Spinal cord (tissue), 10 donors: ENCODE measurements around the gene CLP1. TPM values are rescaled to one million over a fixed set of nuclear protein-coding genes. Genes with fewer than 3 reads are reported as not detected.
A peak's percentile ranks its signal among the peaks of the same experiment; 100 is the strongest.
"Not testable (repeated sequence)": the region's sequence is repeated elsewhere in the genome, so short reads cannot be mapped to it uniquely, and the experiment has no call there.

ENCODE experiments used
- DNase-seq, 6 donors: peaks; one replicate each; pipeline versions ENCODE4 v3.0.0 to v3.0.0-alpha.2; 2013 to 2015; ENCODE audit warnings: low spot score in 6 of 6, low read depth in 4 of 6
- H3K27ac ChIP-seq: one replicate; pipeline ENCODE4 v1.5.1; 2013; ENCODE audit warnings: low read depth, low read length, control low read depth
- H3K27me3 ChIP-seq: one replicate; pipeline ENCODE4 v1.6.1; 2013; ENCODE audit warnings: low read length; ENCODE audit not compliant: control insufficient read depth, insufficient read depth
- H3K36me3 ChIP-seq: one replicate; pipeline ENCODE4 v1.6.1; 2013; ENCODE audit warnings: low read length; ENCODE audit not compliant: control insufficient read depth, insufficient read depth
- H3K4me1 ChIP-seq: one replicate; pipeline ENCODE4 v1.6.1; 2013; ENCODE audit warnings: low read length; ENCODE audit not compliant: control insufficient read depth, insufficient read depth
- H3K4me3 ChIP-seq: one replicate; pipeline ENCODE4 v1.5.1; 2013; ENCODE audit warnings: low read depth, low read length, control low read depth
- H3K9me3 ChIP-seq: one replicate; pipeline ENCODE4 v1.6.1; 2013; ENCODE audit warnings: low read length; ENCODE audit not compliant: control insufficient read depth, insufficient read depth
- WGBS: methylation state at CpG from one replicate; pipeline ENCODE4 v1.1.5; 2013; ENCODE audit warnings: missing lambda C conversion rate; ENCODE audit not compliant: insufficient coverage; 5-methylcytosine and 5-hydroxymethylcytosine counted together
- polyA plus RNA-seq, 2 donors: library from polyadenylated mRNA; unstranded; fragments of 120-200 nt; gene quantifications; one replicate each; pipeline ENCODE4 v1.2.1, GENCODE V29; 2013; ENCODE audit not compliant: insufficient read length in 2 of 2
- total RNA-seq, 2 donors: library from RNA; depleted of rRNA in 1 of 2; stranded (reverse); fragments of 120-200 nt in 1 of 2; fragments of >200 nt in 1 of 2; gene quantifications; one replicate each; pipeline versions ENCODE4 v1.2.3 to v1.2.4, GENCODE V29; 2013 to 2014
- donor health status: healthy.

CLP1 gene
- total and polyA plus RNA-seq, 4 donors: 9.5 to 15.8 (median 10.2) TPM

DNA sequence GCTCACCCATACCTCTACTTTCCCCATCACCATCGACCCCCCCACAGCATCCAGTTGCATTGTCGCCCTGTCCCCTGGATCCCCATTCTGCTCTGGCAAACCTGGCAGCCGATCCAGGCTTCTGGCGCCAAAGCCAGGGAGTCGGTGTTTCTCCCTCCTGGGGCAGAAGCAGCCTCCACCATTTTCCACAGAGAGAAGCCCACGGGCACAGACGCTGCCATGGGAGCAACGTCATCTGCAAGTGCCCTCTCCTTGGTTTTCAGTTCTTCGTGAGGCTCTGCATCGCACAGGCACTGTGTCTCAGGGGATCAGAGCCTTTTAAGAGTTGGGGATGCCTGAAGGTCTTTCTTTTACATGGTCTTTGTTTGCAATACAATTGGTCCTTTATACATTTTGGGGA is 10.2 kb upstream of the CLP1 start:
- no peak overlapping the region for H3K27ac ChIP-seq
- peak in 2 of 6 donors; percentile 71 to 74 for DNase-seq

DNA sequence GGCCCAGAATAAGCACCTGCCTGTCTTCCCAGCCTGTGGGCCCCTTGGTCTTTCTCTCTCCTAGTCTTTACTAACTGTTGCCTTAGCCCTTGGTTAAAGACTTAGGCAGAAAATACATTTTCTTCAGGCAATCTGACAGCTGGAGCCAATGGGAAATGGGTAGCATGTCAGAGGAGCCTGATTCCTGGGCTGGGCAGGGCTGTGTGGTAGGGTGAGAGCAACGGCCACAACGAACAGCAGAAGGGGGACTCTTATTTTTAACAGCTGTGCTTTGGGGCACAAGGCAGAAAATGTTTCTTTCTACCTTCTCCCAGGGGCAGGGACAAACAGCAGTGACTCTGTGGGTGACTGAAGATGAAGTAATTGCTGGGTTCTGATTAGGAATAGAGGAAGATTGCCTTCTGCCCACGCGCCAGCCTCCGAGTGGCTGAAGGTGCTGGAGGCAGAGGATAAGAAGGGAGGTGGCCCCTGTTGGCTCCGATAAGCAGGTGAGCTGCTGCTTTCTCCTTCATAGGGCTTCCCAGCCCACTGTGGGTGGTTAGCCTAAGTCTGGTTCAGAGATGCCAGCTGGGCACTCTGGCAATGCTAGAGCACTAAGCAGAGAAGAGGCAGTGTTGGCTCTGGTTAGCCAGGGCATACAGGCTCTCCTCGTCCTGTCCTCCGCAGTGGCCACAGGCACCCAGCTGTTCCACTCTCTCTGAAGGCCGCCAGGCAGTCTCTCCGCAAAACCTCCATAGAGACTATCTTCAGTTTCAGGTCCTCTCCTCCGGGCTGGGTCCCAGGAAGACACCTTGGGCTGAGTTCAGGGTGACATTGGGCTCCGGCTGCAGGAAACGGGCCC is 9.4 kb upstream of the CLP1 start:
- DNase-seq: peak in 2 of 6 donors; percentile 63 to 66
- Histone ChIP-seq H3K4me3 (peak overlapping the region; percentile 52), H3K9me3 (no peaks in the 10 kb centered on the region), H3K4me1 (peaks cover 54% of the 10 kb centered on the region), H3K27ac (peak overlapping the region; percentile 47), H3K27me3 (peaks cover 37% of the 10 kb centered on the region), H3K36me3 (no peaks in the 10 kb centered on the region)
- 3% methylated on average over 11 of the region's 13 CpGs for WGBS

More for the DNA sequence above, 10.2 kb upstream of the CLP1 start:
- peaks cover 37% of the 10 kb centered on the region for H3K27me3 ChIP-seq
- peak overlapping the region; percentile 4 for H3K4me3 ChIP-seq
- no peaks in the 10 kb centered on the region for H3K36me3 ChIP-seq
- no peaks in the 10 kb centered on the region for H3K9me3 ChIP-seq
- WGBS: under 1% methylated on average over 9 of the region's 10 CpGs
- H3K4me1 ChIP-seq: peaks cover 54% of the 10 kb centered on the region

DNA sequence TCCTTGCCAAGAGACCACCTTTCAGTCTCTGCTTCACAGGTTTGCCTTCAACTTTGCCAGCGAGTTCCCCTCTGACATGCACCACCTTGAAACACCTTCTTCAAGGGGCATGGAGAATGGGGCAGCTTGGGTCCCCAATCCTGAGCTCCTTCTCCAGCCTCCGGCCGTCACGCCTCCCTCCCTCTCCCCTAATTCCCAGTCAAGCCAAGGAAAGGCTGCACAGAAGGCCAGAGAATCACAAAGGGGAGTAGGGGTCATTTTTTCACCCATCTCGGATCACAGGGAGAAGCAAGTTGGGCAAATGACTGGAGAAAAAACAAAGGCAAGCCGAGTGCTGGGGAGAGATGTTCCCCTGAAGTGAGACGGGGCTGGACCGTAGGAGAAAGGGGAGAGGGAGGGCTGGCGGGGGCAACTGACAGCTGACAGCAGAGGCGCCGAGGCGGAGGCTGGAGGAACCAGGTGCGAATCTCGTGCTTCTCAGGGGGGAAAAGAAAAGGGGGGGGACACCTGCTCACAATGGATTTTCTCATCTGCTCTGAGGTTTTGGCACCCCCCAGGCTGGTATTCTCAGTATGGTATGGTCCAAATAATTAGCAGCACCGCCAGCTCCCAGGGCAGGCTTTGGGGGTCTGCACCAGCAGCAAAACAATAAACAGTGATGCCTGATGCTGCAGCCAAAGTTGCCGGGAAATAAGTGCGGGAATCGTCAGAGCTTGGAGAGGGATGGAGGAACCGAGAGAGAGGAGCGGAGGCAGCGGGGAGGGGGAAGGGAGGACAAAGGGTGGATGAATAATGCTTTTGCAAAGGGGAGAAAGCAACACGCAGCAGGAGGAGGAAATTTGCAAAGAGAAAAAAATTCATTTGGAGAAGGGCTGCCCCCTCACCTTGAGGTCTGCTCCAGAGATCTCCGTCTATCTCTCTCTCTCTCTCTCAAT is 8.5 kb upstream of the CLP1 start:
- peak in 2 of 6 donors; percentile 72 to 88 for DNase-seq
- Histone ChIP-seq H3K9me3 (no peaks in the 10 kb centered on the region), H3K4me3 (peak overlapping the region; percentile 52), H3K36me3 (no peaks in the 10 kb centered on the region), H3K27ac (peak overlapping the region; percentile 47), H3K4me1 (peaks cover 54% of the 10 kb centered on the region), H3K27me3 (peaks cover 37% of the 10 kb centered on the region)
- WGBS: 0% methylated on average over 17 of the region's 23 CpGs

DNA sequence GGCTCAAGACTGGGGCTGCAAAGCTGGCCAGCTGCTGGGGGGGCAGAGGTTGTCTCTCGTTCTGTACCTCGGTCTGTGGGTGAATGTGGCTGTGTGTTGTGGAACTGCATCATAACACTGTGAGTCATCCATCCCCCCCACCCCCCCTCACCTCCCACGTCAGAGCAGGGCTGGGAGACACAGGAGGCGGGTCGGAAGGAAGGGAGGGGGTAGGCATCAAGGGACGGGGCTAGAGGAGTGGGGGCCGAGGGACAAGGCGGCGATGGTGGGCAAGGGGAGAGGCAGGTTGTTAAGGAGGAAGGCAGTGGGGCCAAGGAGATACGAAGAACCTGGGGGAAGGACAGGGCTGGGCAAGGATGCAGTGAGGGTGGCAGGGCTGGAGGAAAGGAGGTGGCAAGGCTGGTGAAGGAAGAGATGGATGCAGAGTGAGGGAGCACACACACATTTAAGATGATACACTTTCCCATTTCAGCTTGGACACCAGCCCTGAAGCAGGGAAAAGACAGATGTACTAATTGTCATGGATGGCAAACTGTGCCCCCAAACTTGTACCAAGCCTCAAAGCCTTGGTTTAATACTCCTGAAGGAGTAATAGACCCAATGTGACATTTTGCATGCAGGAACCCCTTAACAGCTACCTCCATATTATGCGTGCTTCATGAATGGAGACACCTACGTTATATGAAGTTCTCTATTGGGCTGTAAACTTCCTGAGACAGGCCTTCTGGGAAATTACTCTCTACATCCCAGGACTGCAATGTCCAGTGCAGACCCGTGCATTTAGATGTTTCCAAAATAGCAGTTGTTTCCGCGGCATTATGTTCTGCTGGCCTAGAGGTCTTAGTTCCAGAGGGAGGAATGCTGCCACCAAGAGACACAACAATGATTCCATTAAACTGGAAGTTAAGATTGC is 7.5 kb upstream of the CLP1 start, which contains the start of gene YPEL4:
Gene YPEL4, minus strand, starts transcription at position 87 of the 913 bp plus-strand sequence. CDS start 2,805 bp downstream, outside the sequence.
- no peaks in the 10 kb centered on the region for H3K36me3 ChIP-seq
- H3K27ac ChIP-seq: peak within 1 kb of the TSS; percentile 47
- H3K9me3 ChIP-seq: no peaks in the 10 kb centered on the region
- H3K4me1 ChIP-seq: peaks cover 47% of the 10 kb centered on the region
- DNase-seq: peak in 3 of 6 donors; percentile 74 to 96 (median 93)
- WGBS: 4% methylated on average over 8 of the region's 15 CpGs
- H3K4me3 ChIP-seq: peak within 1 kb of the TSS; percentile 52
- peaks cover 37% of the 10 kb centered on the region for H3K27me3 ChIP-seq

DNA sequence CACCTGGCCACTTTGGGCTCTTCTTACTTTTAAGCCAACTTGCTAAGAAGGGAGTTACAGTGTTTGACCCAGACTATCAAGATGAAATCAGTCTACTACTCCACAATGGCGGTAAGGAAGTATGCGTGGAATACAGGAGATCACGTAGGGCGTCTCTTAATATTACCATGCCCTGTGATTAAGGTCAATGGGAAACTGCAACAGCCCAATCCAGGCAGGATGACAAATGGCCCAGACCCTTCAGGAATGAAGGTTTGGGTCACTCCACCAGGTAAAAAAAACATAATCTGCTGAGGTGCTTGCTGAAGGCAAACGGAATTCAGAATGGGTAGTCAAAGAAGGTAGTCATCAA is 6.8 kb upstream of the CLP1 start:
- Histone ChIP-seq H3K4me1 (peaks cover 43% of the 10 kb centered on the region), H3K27me3 (peaks cover 37% of the 10 kb centered on the region), H3K36me3 (no peaks in the 10 kb centered on the region), H3K9me3 (no peaks in the 10 kb centered on the region), H3K4me3 (no peak overlapping the region), H3K27ac (no peak overlapping the region)
- DNase-seq: no peak
- WGBS: 94% methylated on average over 3 of the region's 5 CpGs

GRCh38 chr11:57651408-57651807 is 6.2 kb upstream of the CLP1 start:
- H3K27me3 ChIP-seq: peaks cover 34% of the 10 kb centered on the region
- no peak for DNase-seq
- H3K4me3 ChIP-seq: no peak overlapping the region
- H3K36me3 ChIP-seq: no peaks in the 10 kb centered on the region
- no peak overlapping the region for H3K27ac ChIP-seq
- 78% methylated on average over 7 of the region's 7 CpGs for WGBS
- H3K9me3 ChIP-seq: no peaks in the 10 kb centered on the region
- H3K4me1 ChIP-seq: peaks cover 36% of the 10 kb centered on the region

DNA sequence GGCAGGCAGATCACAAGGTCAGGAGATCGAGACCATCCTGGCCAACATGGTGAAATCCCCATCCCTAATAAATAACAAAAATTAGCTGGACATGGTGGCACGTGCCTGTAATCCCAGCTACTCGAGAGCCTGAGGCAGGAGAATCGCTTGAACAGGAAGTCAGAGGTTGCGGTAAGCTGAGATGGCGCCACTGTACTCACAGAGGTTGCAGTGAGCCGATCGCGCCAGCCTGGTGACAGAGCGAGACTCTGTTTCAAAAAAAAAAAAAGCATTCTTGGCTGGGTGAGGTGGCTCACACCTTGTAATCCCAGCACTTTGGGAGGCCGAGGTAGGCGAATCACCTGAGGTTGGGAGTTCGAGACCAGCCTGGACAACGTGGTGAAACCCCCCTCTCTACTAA is 5.3 kb upstream of the CLP1 start:
- peaks cover 33% of the 10 kb centered on the region for H3K4me1 ChIP-seq
- peaks cover 27% of the 10 kb centered on the region for H3K27me3 ChIP-seq
- H3K9me3 ChIP-seq, DNase-seq, H3K36me3 ChIP-seq, H3K27ac ChIP-seq, H3K4me3 ChIP-seq: not testable (repeated sequence)
- 83% methylated on average over 12 of the region's 14 CpGs for WGBS

- no peak overlapping the region for H3K27ac ChIP-seq
- no peak for DNase-seq
- H3K4me1 ChIP-seq: peaks cover 31% of the 10 kb centered on the region
- no peaks in the 10 kb centered on the region for H3K36me3 ChIP-seq
- H3K27me3 ChIP-seq: peaks cover 22% of the 10 kb centered on the region
- no peak overlapping the region for H3K4me3 ChIP-seq
- WGBS: 94% methylated on average over 2 of the region's 3 CpGs
- H3K9me3 ChIP-seq: no peaks in the 10 kb centered on the region
Observed at GRCh38 chr11:57652662-57653061, 4.9 kb upstream of the CLP1 start.

- 67% methylated on average over 1 of the region's 3 CpGs for WGBS
- H3K27me3 ChIP-seq: peaks cover 18% of the 10 kb centered on the region
- no peaks in the 10 kb centered on the region for H3K9me3 ChIP-seq
- peaks cover 26% of the 10 kb centered on the region for H3K4me1 ChIP-seq
- no peak for DNase-seq
- H3K36me3 ChIP-seq: no peaks in the 10 kb centered on the region
- no peak overlapping the region for H3K4me3 ChIP-seq
- H3K27ac ChIP-seq: no peak overlapping the region
Observed at GRCh38 chr11:57653163-57653562, 4.4 kb upstream of the CLP1 start.
